Thoracic aorta (tissue), 2 donors: ENCODE results near the gene WNT3. TPM values are rescaled to one million over a fixed set of nuclear protein-coding genes. Genes with fewer than 3 reads are reported as not detected.

ENCODE experiments used
- ATAC-seq: fragments of 150-250 bp; one replicate; pipeline ENCODE4 v1.8.0; 2017; ENCODE audit warnings: low read depth; ENCODE audit not compliant: insufficient number of reproducible peaks, low FRiP score
- DNase-seq: peaks from one replicate; pipeline ENCODE4 v3.0.0-alpha.2; 2020; ENCODE audit warnings: low spot score
- H3K27ac ChIP-seq, 2 donors: fragments of 200-600 bp; sonication (generic); 1 replicate in 1 of 2; 2 replicates in 1 of 2; pipeline ENCODE4 v1.5.1; 2016; ENCODE audit warnings: mild to moderate bottlenecking in 2 of 2, moderate library complexity in 2 of 2
- H3K27me3 ChIP-seq: fragments of 200-600 bp; sonication (generic); replicated peaks from 2 replicates; pipeline ENCODE4 v1.6.0; 2016; ENCODE audit warnings: mild to moderate bottlenecking; ENCODE audit not compliant: insufficient read depth
- H3K36me3 ChIP-seq: fragments of 200-600 bp; sonication (generic); one replicate; pipeline ENCODE4 v1.5.1; 2016
- H3K4me1 ChIP-seq, 2 donors: fragments of 200-600 bp; sonication (generic); 1 replicate in 1 of 2; 2 replicates in 1 of 2; pipeline versions ENCODE4 v1.5.1 to v1.6.0; 2016; ENCODE audit warnings: low read depth in 2 of 2, mild to moderate bottlenecking in 1 of 2; ENCODE audit not compliant: control insufficient read depth in 1 of 2
- H3K4me3 ChIP-seq: fragments of 200-600 bp; sonication (generic); 2 replicates; pipeline ENCODE4 v1.5.1; 2016; ENCODE audit warnings: mild to moderate bottlenecking
- H3K9me3 ChIP-seq: fragments of 200-600 bp; sonication (generic); 2 replicates; pipeline ENCODE4 v1.5.1; 2016
- CTCF ChIP-seq: fragments of 200-600 bp; sonication (generic); IDR thresholded peaks from one replicate; pipeline ENCODE4 v1.5.1; 2019; ENCODE audit warnings: antibody characterized with exemption
- total RNA-seq, 2 donors: library from RNA; depleted of rRNA; stranded (reverse); fragments of >200 nt; gene quantifications; one replicate each; pipeline versions ENCODE4 v1.1.0 to v1.2.3, GENCODE V29; 2016

The WNT3 gene
- total RNA-seq, 2 donors from 2014 or later: 0.27 to 0.35 TPM

GRCh38 chr17:46733837-46734475, 84.5 kb downstream of the WNT3 start:
- Histone ChIP-seq H3K9me3 (no peaks in the 10 kb centered on the region), H3K4me3 (no peak overlapping the region), H3K4me1 (no peaks in the 10 kb centered on the region), H3K27me3 (no peaks in the 10 kb centered on the region), H3K36me3 (no peaks in the 10 kb centered on the region), H3K27ac (no peak overlapping the region)
- ATAC-seq (no peak), DNase-seq (no peak)
- TF ChIP-seq CTCF: no peak

DNA sequence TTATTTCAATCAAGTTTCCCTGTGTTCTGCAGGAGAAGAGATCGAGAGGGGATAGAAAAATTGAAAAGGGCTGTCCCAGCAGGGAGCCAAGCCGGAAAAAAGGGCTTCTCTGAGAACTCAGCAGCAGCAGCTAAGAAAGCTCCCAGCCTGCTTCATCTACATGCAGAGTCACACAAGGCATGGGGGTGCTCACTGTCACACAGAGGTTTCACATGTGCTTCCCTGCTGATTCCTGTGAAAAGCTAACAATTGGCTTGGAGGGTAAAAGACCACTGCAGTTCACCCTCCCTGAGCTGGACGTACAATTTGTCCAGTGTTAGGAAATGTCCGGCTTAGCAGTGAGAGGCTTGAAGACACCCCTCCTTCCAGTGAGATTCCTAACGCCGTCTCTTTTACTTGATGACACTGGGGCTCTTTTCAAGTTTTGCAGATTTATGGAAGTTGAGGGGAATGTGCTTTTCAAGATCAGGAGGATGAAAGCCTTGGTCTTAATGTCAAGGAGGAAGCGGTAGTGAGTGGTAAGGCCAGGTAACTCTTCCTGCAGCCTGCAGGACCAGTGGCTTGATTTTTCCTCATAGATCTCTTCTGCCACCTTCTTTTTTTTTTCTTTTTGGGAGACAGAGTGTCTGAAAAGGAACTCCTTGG, 85.6 kb downstream of the WNT3 start:
- Histone ChIP-seq H3K27ac (no peak overlapping the region), H3K4me3 (no peak overlapping the region), H3K4me1 (no peaks in the 10 kb centered on the region), H3K36me3 (no peaks in the 10 kb centered on the region), H3K9me3 (no peaks in the 10 kb centered on the region), H3K27me3 (no peaks in the 10 kb centered on the region)
- DNase-seq (no peak), ATAC-seq (no peak)
- no peak for TF ChIP-seq CTCF

- ATAC-seq: no peak
These were observed 86.3 kb downstream of the WNT3 start for GRCh38 chr17:46732160-46732559.

GRCh38 chr17:46730679-46731078, 87.8 kb downstream of the WNT3 start:
- ATAC-seq (no peak), DNase-seq (no peak)
- H3K4me3 ChIP-seq: no peak overlapping the region
- no peaks in the 10 kb centered on the region for H3K36me3 ChIP-seq
- no peak overlapping the region for H3K27ac ChIP-seq
- H3K9me3 ChIP-seq: no peaks in the 10 kb centered on the region
- H3K4me1 ChIP-seq: no peaks in the 10 kb centered on the region
- no peak for TF ChIP-seq CTCF
- H3K27me3 ChIP-seq: no peaks in the 10 kb centered on the region

More at GRCh38 chr17:46732160-46732559, 86.3 kb downstream of the WNT3 start:
- H3K27me3 ChIP-seq: no peaks in the 10 kb centered on the region
- no peak overlapping the region for H3K4me3 ChIP-seq
- no peaks in the 10 kb centered on the region for H3K9me3 ChIP-seq
- H3K36me3 ChIP-seq: no peaks in the 10 kb centered on the region
- no peaks in the 10 kb centered on the region for H3K4me1 ChIP-seq
- no peak for DNase-seq
- no peak for TF ChIP-seq CTCF
- H3K27ac ChIP-seq: no peak overlapping the region

- no peaks in the 10 kb centered on the region for H3K9me3 ChIP-seq
- no peaks in the 10 kb centered on the region for H3K27me3 ChIP-seq
- no peak overlapping the region for H3K27ac ChIP-seq
- no peak overlapping the region for H3K4me3 ChIP-seq
- ATAC-seq (no peak), DNase-seq (no peak)
- no peaks in the 10 kb centered on the region for H3K4me1 ChIP-seq
- no peak for TF ChIP-seq CTCF
- no peaks in the 10 kb centered on the region for H3K36me3 ChIP-seq
These were observed 88.5 kb downstream of the WNT3 start for GRCh38 chr17:46730026-46730425.
